ENCODE measurements around the gene CNNM2. TPM values are rescaled to one million over a fixed set of nuclear protein-coding genes. Genes with fewer than 3 reads are reported as not detected.

Gene CNNM2
- total and polyA plus RNA-seq, 4 experiments from 2014 or later = 3.2 to 14.4 (median 8.2) TPM

DNA sequence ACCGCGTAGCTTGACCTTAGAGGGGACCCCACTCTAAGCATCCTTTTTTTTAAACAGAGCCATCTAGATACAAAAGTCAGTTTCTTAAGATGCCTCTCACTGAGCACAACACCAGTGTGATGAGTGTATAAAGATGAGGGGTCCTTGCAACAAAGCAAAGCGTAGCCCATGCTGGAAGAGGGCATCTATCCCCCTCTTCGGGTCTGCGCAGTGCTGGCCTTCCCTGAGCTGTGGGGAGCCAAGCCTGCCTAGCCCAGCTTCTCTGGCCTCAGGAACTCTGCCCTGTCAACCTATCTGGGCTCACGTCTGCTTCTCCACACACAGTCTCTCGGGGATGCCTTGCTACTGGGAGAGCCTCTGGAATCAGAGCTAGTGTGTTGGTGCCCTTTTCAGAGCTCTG lies 161.0 kb downstream of the CNNM2 start:
- H3K36me3 Mint-ChIP-seq = peaks cover 23 to 36% of the 10 kb centered on the region in 2 donors
- CTCF ChIA-PET (ENCODE audit: partially characterized antibody) = no interaction called here
- POLR2A ChIA-PET (ENCODE audit: partially characterized antibody) = no interaction called here
- Histone ChIP-seq H3K27ac (ENCODE audit: low read depth, low read length) (no peak overlapping the region), H3K36me3 (ENCODE audit: insufficient read depth, low read length) (peaks cover 7% of the 10 kb centered on the region), H3K4me1 (ENCODE audit: insufficient read depth, low read length) (no peaks in the 10 kb centered on the region), H3K4me3 (ENCODE audit: low read length in 2 of 2) (no peak overlapping the region), H3K9me3 (ENCODE audit: control insufficient read depth in 1 of 2, low read length in 2 of 2) (no peaks in the 10 kb centered on the region), H3K27me3 (ENCODE audit: insufficient read depth, low read length) (no peaks in the 10 kb centered on the region)
- intact Hi-C loops (cut with micrococcal nuclease) = no loop called here
- H3K4me3 Mint-ChIP-seq = no peak overlapping the region
- H3K4me1 Mint-ChIP-seq = no peaks in the 10 kb centered on the region
- H3K9me3 Mint-ChIP-seq = no peaks in the 10 kb centered on the region
- H3K27me3 Mint-ChIP-seq = no peaks in the 10 kb centered on the region
- DNase-seq = no peak
- H3K27ac Mint-ChIP-seq = no peak overlapping the region

GRCh38 chr10:103079946-103080345 lies 161.9 kb downstream of the CNNM2 start:
- Mint-ChIP-seq H3K4me1 (no peaks in the 10 kb centered on the region), H3K27ac (peak overlapping the region in 1 of 7 donors; percentile 56), H3K9me3 (no peaks in the 10 kb centered on the region), H3K36me3 (peaks cover 22 to 38% of the 10 kb centered on the region in 2 donors), H3K4me3 (no peak overlapping the region), H3K27me3 (no peaks in the 10 kb centered on the region)
- Histone ChIP-seq H3K4me3 (ENCODE audit: low read length in 2 of 2) (no peak overlapping the region), H3K36me3 (ENCODE audit: insufficient read depth, low read length) (peaks cover 7% of the 10 kb centered on the region), H3K27ac (ENCODE audit: low read depth, low read length) (no peak overlapping the region), H3K9me3 (ENCODE audit: control insufficient read depth in 1 of 2, low read length in 2 of 2) (no peaks in the 10 kb centered on the region), H3K27me3 (ENCODE audit: insufficient read depth, low read length) (no peaks in the 10 kb centered on the region), H3K4me1 (ENCODE audit: insufficient read depth, low read length) (no peaks in the 10 kb centered on the region)
- intact Hi-C loops (cut with micrococcal nuclease) = no loop called here
- CTCF ChIA-PET (ENCODE audit: partially characterized antibody) = interaction anchor here (0.6 kb wide), 1 partner anchor 112 kb away, joined by 4 read pairs; no protein-coding TSS in a partner anchor
- POLR2A ChIA-PET (ENCODE audit: partially characterized antibody) = no interaction called here
- no peak for DNase-seq

DNA sequence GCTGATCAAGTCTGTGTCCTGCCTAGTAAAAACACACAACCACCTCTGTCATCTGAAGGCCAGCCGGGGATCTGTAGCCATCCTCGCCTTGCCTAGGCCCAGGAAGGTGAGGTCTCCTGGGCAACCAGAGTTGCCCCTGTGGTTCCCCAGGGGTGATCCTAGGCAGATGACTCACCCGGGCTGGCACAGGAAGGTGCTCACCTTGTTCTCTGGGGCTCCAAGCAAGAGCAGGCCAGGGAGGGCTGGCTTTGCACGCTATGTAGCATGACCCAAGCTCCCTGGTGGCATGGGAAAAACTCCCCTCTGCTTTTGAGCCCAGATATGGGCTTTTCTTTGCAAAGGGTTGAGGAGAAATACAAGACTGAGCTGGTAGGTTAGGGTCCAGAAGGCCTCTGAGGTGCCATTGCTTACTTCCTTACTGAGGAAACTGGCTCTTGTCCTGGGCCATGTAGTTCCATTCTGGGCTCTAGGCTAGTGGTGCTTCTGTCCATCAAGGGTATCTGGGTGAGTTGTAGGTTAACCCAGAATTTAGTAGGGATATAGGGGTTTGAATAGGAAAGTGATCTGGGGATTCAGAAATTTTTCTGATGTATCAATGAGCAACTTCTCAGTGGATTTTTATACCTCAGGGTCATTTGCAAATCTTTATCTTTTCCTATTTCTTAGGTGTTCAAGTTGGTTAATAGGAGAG lies 162.9 kb downstream of the CNNM2 start:
- DNase-seq = no peak
- H3K4me1 ChIP-seq (ENCODE audit: insufficient read depth, low read length) = no peaks in the 10 kb centered on the region
- CTCF ChIA-PET (ENCODE audit: partially characterized antibody) = no interaction called here
- H3K27ac Mint-ChIP-seq = peak overlapping the region in 3 of 7 donors; percentile 55 to 65 (median 57)
- intact Hi-C loops (cut with micrococcal nuclease) = no loop called here
- H3K36me3 Mint-ChIP-seq = peaks cover 26 to 43% of the 10 kb centered on the region in 2 donors
- H3K4me1 Mint-ChIP-seq = no peaks in the 10 kb centered on the region
- no peaks in the 10 kb centered on the region for H3K9me3 ChIP-seq (ENCODE audit: control insufficient read depth in 1 of 2, low read length in 2 of 2)
- no peak overlapping the region for H3K4me3 ChIP-seq (ENCODE audit: low read length in 2 of 2)
- peaks cover 7% of the 10 kb centered on the region for H3K36me3 ChIP-seq (ENCODE audit: insufficient read depth, low read length)
- H3K27me3 Mint-ChIP-seq = no peaks in the 10 kb centered on the region
- no peaks in the 10 kb centered on the region for H3K27me3 ChIP-seq (ENCODE audit: insufficient read depth, low read length)
- no peaks in the 10 kb centered on the region for H3K9me3 Mint-ChIP-seq
- POLR2A ChIA-PET (ENCODE audit: partially characterized antibody) = no interaction called here
- H3K4me3 Mint-ChIP-seq = no peak overlapping the region
- H3K27ac ChIP-seq (ENCODE audit: low read depth, low read length) = no peak overlapping the region

DNA sequence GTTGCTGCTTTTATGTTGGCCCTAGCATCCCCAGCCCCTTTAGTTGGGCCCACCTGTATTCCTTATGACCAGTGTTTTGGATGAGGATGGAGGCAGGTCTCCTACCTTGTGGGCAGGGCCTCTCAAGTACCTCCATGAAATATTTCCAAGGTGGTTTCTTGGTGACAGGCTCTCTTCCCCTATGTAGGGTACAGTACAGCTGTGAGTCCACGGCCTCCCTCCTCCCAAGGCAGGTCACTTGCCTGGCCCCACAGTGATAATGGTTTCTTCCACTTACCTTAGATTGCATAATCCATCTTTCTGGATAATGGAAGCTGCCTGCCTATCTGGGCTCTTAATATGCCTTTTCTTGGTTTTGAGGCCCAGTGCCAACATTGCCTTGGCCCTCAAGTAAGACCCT lies 164.6 kb downstream of the CNNM2 start:
- Mint-ChIP-seq H3K9me3 (no peaks in the 10 kb centered on the region), H3K4me3 (no peak overlapping the region), H3K27me3 (no peaks in the 10 kb centered on the region), H3K27ac (peak overlapping the region in 4 of 7 donors; percentile 13 to 65 (median 28)), H3K36me3 (peaks cover 24 to 42% of the 10 kb centered on the region in 2 donors), H3K4me1 (no peaks in the 10 kb centered on the region)
- Histone ChIP-seq H3K36me3 (ENCODE audit: insufficient read depth, low read length) (peaks cover 6% of the 10 kb centered on the region), H3K27me3 (ENCODE audit: insufficient read depth, low read length) (no peaks in the 10 kb centered on the region), H3K4me1 (ENCODE audit: insufficient read depth, low read length) (no peaks in the 10 kb centered on the region), H3K9me3 (ENCODE audit: control insufficient read depth in 1 of 2, low read length in 2 of 2) (no peaks in the 10 kb centered on the region), H3K27ac (ENCODE audit: low read depth, low read length) (no peak overlapping the region), H3K4me3 (ENCODE audit: low read length in 2 of 2) (no peak overlapping the region)
- CTCF ChIA-PET (ENCODE audit: partially characterized antibody) = interaction anchor here (0.9 kb wide), 1 partner anchor 13 kb away, joined by 3 read pairs; no protein-coding TSS in a partner anchor
- POLR2A ChIA-PET (ENCODE audit: partially characterized antibody) = interaction anchor here (1.2 kb wide), 1 partner anchor 13 kb away, joined by 3 read pairs; no protein-coding TSS in a partner anchor
- intact Hi-C loops (cut with micrococcal nuclease) = no loop called here
- no peak for DNase-seq

DNA sequence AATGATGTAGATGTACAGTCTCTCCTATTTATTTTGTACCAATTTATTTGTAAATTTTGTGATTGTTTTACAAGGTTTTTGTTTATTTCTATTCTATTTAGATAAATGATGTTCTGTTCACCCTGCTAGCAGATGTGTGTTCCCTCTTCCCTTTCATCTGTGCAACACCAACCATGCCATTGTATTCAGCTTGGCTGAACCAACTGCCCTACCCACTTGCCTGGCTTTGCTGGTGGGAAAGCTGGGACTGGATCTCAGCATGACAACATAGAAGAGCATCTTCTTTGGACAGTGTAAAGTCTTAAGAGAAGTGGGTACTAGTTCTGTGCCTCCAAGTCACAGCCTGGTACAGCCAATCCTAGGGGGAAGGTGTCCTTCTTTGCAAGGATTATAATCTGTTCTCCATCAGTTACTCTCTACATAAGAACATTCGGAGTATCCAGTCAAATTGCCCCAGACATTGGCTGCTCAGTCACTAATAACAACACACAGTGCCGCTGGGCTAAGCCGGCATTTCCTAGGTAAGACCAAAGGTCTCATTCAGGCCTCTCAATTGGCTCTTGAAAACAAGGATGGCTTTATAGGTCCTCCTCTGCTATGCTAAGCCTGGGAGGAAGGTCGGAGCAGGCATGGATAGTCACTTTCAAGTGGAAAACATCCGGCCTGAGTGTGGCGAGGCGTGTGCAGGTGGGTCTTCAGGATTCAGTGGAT lies 165.3 kb downstream of the CNNM2 start:
- H3K4me3 ChIP-seq (ENCODE audit: low read length in 2 of 2) = no peak overlapping the region
- no peak for DNase-seq
- H3K27ac ChIP-seq (ENCODE audit: low read depth, low read length) = no peak overlapping the region
- intact Hi-C loops (cut with micrococcal nuclease) = no loop called here
- H3K9me3 Mint-ChIP-seq = no peaks in the 10 kb centered on the region
- peaks cover 26 to 44% of the 10 kb centered on the region in 2 donors for H3K36me3 Mint-ChIP-seq
- H3K4me1 ChIP-seq (ENCODE audit: insufficient read depth, low read length) = no peaks in the 10 kb centered on the region
- no peaks in the 10 kb centered on the region for H3K27me3 ChIP-seq (ENCODE audit: insufficient read depth, low read length)
- no peaks in the 10 kb centered on the region for H3K9me3 ChIP-seq (ENCODE audit: control insufficient read depth in 1 of 2, low read length in 2 of 2)
- peak overlapping the region in 4 of 7 donors; percentile 21 to 53 (median 32) for H3K27ac Mint-ChIP-seq
- ChIA-PET POLR2A (ENCODE audit: partially characterized antibody) (interaction anchor here (1.2 kb wide), 1 partner anchor 14 kb away, joined by 3 read pairs; no protein-coding TSS in a partner anchor), CTCF (ENCODE audit: partially characterized antibody) (interaction anchor here (0.9 kb wide), 1 partner anchor 13 kb away, joined by 3 read pairs; no protein-coding TSS in a partner anchor)
- H3K4me1 Mint-ChIP-seq = no peaks in the 10 kb centered on the region
- H3K27me3 Mint-ChIP-seq = no peaks in the 10 kb centered on the region
- no peak overlapping the region for H3K4me3 Mint-ChIP-seq
- peaks cover 8% of the 10 kb centered on the region for H3K36me3 ChIP-seq (ENCODE audit: insufficient read depth, low read length)

- CTCF ChIA-PET (ENCODE audit: partially characterized antibody) = no interaction called here
Measured at GRCh38 chr10:103083977-103084320, 165.9 kb downstream of the CNNM2 start.

GRCh38 chr10:103086261-103086660 lies 168.2 kb downstream of the CNNM2 start:
- Histone ChIP-seq H3K9me3 (ENCODE audit: control insufficient read depth in 1 of 2, low read length in 2 of 2) (no peaks in the 10 kb centered on the region), H3K27ac (ENCODE audit: low read depth, low read length) (no peak overlapping the region), H3K27me3 (ENCODE audit: insufficient read depth, low read length) (no peaks in the 10 kb centered on the region), H3K36me3 (ENCODE audit: insufficient read depth, low read length) (peaks cover 30% of the 10 kb centered on the region), H3K4me1 (ENCODE audit: insufficient read depth, low read length) (no peaks in the 10 kb centered on the region), H3K4me3 (ENCODE audit: low read length in 2 of 2) (no peak overlapping the region)
- Mint-ChIP-seq H3K9me3 (no peaks in the 10 kb centered on the region), H3K27ac (no peak overlapping the region), H3K27me3 (no peaks in the 10 kb centered on the region), H3K36me3 (peaks cover 51 to 66% of the 10 kb centered on the region in 2 donors), H3K4me1 (no peaks in the 10 kb centered on the region), H3K4me3 (no peak overlapping the region)
- no peak for DNase-seq
- ChIA-PET CTCF (ENCODE audit: partially characterized antibody) (no interaction called here), POLR2A (ENCODE audit: partially characterized antibody) (no interaction called here)
- intact Hi-C loops (cut with micrococcal nuclease) = no loop called here

More at GRCh38 chr10:103083977-103084320, 165.9 kb downstream of the CNNM2 start:
- intact Hi-C loops (cut with micrococcal nuclease) = no loop called here
- Mint-ChIP-seq H3K27me3 (no peaks in the 10 kb centered on the region), H3K4me3 (no peak overlapping the region), H3K9me3 (no peaks in the 10 kb centered on the region), H3K27ac (peak overlapping the region in 1 of 7 donors; percentile 35), H3K36me3 (peaks cover 31 to 49% of the 10 kb centered on the region in 2 donors), H3K4me1 (no peaks in the 10 kb centered on the region)
- H3K4me3 ChIP-seq (ENCODE audit: low read length in 2 of 2) = no peak overlapping the region
- no peaks in the 10 kb centered on the region for H3K4me1 ChIP-seq (ENCODE audit: insufficient read depth, low read length)
- H3K9me3 ChIP-seq (ENCODE audit: control insufficient read depth in 1 of 2, low read length in 2 of 2) = no peaks in the 10 kb centered on the region
- peaks cover 9% of the 10 kb centered on the region for H3K36me3 ChIP-seq (ENCODE audit: insufficient read depth, low read length)
- POLR2A ChIA-PET (ENCODE audit: partially characterized antibody) = no interaction called here
- no peak overlapping the region for H3K27ac ChIP-seq (ENCODE audit: low read depth, low read length)
- H3K27me3 ChIP-seq (ENCODE audit: insufficient read depth, low read length) = no peaks in the 10 kb centered on the region
- DNase-seq = no peak

All from CD4-positive, alpha-beta memory T cell (primary cell).